Caco-2 (cell line): Measurements from ENCODE around the gene ZFHX3. TPM values are rescaled to one million over a fixed set of nuclear protein-coding genes. Genes with fewer than 3 reads are reported as not detected.

Experiments used
- BruUV-seq: library from RNA; stranded (reverse); fragments of 400-500 nt; replicated peaks from 2 replicates; lab custom pipeline; 2021; lab: Mats Ljungman, UMichigan
- CTCF ChIA-PET: fragments of 300-600 bp; sonication (Branson Sonifier 250); formaldehyde crosslinking; loops from one replicate; lab custom pipeline; 2022; ENCODE audit warnings: antibody characterized with exemption; lab: Charles Lee
- POLR2A ChIA-PET: fragments of 300-600 bp; sonication (Branson Sonifier 250); formaldehyde crosslinking; loops from one replicate; lab custom pipeline; 2022; ENCODE audit warnings: antibody characterized with exemption; lab: Charles Lee
- DNase-seq, 2 experiments: peaks; one replicate each; pipeline versions ENCODE4 v3.0.0 to v3.0.0-alpha.2; 2020 to 2022
- H3K27me3 ChIP-seq: replicated peaks from 2 replicates; pipeline ENCODE4 v1.6.0; 2011; ENCODE audit warnings: low read length; ENCODE audit not compliant: control insufficient read depth, insufficient read depth
- H3K36me3 ChIP-seq: 2 replicates; pipeline ENCODE4 v1.5.1; 2011; ENCODE audit warnings: low read length; ENCODE audit not compliant: control insufficient read depth, insufficient read depth
- H3K4me1 ChIP-seq: fragments of 250-450 bp; sonication (Bioruptor Pico); 2 replicates; pipeline ENCODE4 v1.5.1; 2020; ENCODE audit warnings: mild to moderate bottlenecking
- H3K4me3 ChIP-seq: 2 replicates; pipeline ENCODE4 v1.5.1; 2011; ENCODE audit warnings: low read depth, mild to moderate bottlenecking, control low read depth, low read length
- H3K9me3 ChIP-seq: fragments of 250-450 bp; sonication (Bioruptor Pico); 2 replicates; pipeline ENCODE4 v1.5.1; 2020; ENCODE audit warnings: mild to moderate bottlenecking, moderate library complexity
- H3K27ac Mint-ChIP-seq: one replicate; pipeline ENCODE4 v1.8.0; 2022; ENCODE audit warnings: mixed read lengths; ENCODE audit not compliant: unreplicated experiment
- H3K27me3 Mint-ChIP-seq: one replicate; pipeline ENCODE4 v1.8.0; 2022; ENCODE audit warnings: mixed read lengths; ENCODE audit not compliant: insufficient read depth, unreplicated experiment
- H3K36me3 Mint-ChIP-seq: one replicate; pipeline ENCODE4 v1.8.0; 2022; ENCODE audit warnings: mild to moderate bottlenecking, mixed read lengths; ENCODE audit not compliant: insufficient read depth, unreplicated experiment
- H3K4me1 Mint-ChIP-seq: one replicate; pipeline ENCODE4 v1.8.0; 2022; ENCODE audit warnings: low read depth, mixed read lengths; ENCODE audit not compliant: unreplicated experiment
- H3K4me3 Mint-ChIP-seq: one replicate; pipeline ENCODE4 v1.8.0; 2022; ENCODE audit warnings: mild to moderate bottlenecking, moderate library complexity, mixed read lengths; ENCODE audit not compliant: unreplicated experiment
- H3K9me3 Mint-ChIP-seq: one replicate; pipeline ENCODE4 v1.8.0; 2022; ENCODE audit warnings: mixed read lengths; ENCODE audit not compliant: unreplicated experiment
- intact Hi-C: fragments of 100-400 bp; cut with micrococcal nuclease; formaldehyde crosslinking; loops from one replicate; pipeline ENCODE4 v1.10.0; 2022; ENCODE audit not compliant: unreplicated experiment
- total RNA-seq: library from RNA; stranded (reverse); gene quantifications from 2 replicates; pipeline ENCODE4 v1.2.3, GENCODE V29; 2022
- TF ChIP-seq, protein P1 (sequence below), 2 experiments: fragments of 200-600 bp in 1 of 2; IDR thresholded peaks; 1 replicate in 1 of 2; 2 replicates in 1 of 2; pipeline versions ENCODE4 v1.5.1 to v1.8.0; 2011 to 2022; ENCODE audit warnings: antibody characterized with exemption in 1 of 2, control low read depth in 1 of 2, inconsistent platforms in 1 of 2, low read depth in 1 of 2, low read length in 1 of 2, mild to moderate bottlenecking in 1 of 2, moderate library complexity in 1 of 2; ENCODE audit not compliant: insufficient read depth in 1 of 2, severe bottlenecking in 1 of 2, unreplicated experiment in 1 of 2

Gene ZFHX3
- total RNA-seq, 1 experiment from 2014 or later: 39.9 TPM

DNA sequence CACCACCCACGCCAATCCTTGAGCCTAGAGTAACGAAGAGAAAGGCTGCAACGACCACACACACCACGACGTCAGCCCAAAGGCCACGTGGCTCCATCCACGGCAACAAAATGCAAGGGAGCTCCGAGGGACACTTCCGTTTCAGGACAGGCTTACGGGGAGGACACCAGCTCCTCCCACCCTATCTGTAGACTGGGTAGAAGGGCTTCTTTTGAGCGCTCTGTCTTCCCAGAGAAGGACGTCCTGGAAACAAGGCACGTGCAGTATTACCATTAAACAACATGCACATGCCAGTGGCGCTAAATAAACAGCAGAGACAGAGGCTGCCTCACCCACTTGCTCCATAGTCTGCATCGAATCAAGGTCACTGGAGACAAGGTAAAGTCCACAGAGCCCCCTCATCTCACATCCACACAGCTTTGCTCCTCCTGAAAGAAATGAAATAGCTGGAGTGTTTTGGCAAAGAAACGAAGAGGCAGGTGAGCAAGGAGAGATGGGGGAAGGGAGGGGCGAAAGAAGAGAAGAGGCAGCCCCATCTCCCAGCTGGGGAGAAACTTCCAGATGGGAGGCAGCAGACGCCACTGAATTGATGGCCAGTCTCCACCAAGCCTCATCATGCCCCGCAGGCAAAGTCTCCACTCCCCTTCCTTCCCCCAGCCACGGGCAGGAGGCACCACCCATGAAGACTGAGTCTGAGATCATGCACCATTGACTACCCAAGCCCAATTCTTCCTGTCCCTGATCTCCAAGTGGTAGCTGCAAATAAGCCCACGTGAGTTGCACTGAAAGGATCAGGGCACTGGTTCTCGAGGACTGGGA lies 24.0 kb downstream of the ZFHX3 start:
- no TSS peak for BruUV-seq
- Histone ChIP-seq H3K4me3 (no peak overlapping the region), H3K36me3 (no peaks in the 10 kb centered on the region), H3K9me3 (no peaks in the 10 kb centered on the region), H3K27me3 (no peaks in the 10 kb centered on the region), H3K4me1 (peaks cover 43% of the 10 kb centered on the region)
- no peaks in the 10 kb centered on the region for H3K27me3 Mint-ChIP-seq
- intact Hi-C loops: no loop called here
- H3K4me3 Mint-ChIP-seq: no peak overlapping the region
- TF ChIP-seq, protein P1, sequence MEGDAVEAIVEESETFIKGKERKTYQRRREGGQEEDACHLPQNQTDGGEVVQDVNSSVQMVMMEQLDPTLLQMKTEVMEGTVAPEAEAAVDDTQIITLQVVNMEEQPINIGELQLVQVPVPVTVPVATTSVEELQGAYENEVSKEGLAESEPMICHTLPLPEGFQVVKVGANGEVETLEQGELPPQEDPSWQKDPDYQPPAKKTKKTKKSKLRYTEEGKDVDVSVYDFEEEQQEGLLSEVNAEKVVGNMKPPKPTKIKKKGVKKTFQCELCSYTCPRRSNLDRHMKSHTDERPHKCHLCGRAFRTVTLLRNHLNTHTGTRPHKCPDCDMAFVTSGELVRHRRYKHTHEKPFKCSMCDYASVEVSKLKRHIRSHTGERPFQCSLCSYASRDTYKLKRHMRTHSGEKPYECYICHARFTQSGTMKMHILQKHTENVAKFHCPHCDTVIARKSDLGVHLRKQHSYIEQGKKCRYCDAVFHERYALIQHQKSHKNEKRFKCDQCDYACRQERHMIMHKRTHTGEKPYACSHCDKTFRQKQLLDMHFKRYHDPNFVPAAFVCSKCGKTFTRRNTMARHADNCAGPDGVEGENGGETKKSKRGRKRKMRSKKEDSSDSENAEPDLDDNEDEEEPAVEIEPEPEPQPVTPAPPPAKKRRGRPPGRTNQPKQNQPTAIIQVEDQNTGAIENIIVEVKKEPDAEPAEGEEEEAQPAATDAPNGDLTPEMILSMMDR (IDR thresholded peaks at IDR 0.05; ENCODE audit: insufficient read depth in 1 of 2, low read depth in 1 of 2, low read length in 1 of 2, severe bottlenecking in 1 of 2, unreplicated experiment in 1 of 2): no peak
- H3K27ac Mint-ChIP-seq: peak overlapping the region; percentile 56
- H3K36me3 Mint-ChIP-seq: peaks cover 25% of the 10 kb centered on the region
- H3K4me1 Mint-ChIP-seq: peaks cover 46% of the 10 kb centered on the region
- ChIA-PET POLR2A (no interaction called here), CTCF (no interaction called here)
- H3K9me3 Mint-ChIP-seq: no peaks in the 10 kb centered on the region
- DNase-seq: no peak

DNA sequence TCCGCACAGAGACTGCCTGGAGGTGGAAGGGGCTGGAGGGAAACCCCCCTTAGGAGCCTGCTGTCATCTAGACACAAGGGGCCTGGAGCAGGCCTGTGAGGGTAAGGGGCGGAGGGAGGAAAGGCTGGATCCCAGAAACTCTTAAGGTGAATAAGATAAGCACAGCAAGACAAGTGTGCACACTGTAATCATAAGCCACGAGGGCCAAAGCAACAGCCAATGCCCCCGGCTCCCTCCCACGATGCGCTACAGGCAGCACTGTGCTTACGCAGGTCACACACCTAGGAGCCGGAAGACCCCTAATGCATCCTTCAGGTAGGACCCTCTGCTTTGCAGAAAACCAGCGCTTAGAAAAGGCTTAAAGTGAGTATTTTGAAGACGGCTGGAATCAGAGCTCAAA lies 24.6 kb downstream of the ZFHX3 start:
- POLR2A ChIA-PET: no interaction called here
- H3K36me3 ChIP-seq: no peaks in the 10 kb centered on the region
- CTCF ChIA-PET: no interaction called here
- TF ChIP-seq, protein P1 (IDR thresholded peaks at IDR 0.05; ENCODE audit: insufficient read depth in 1 of 2, low read depth in 1 of 2, low read length in 1 of 2, severe bottlenecking in 1 of 2, unreplicated experiment in 1 of 2): no peak
- DNase-seq: no peak
- intact Hi-C loops: no loop called here
- Mint-ChIP-seq H3K27ac (no peak overlapping the region), H3K4me1 (peaks cover 40% of the 10 kb centered on the region), H3K4me3 (no peak overlapping the region), H3K9me3 (no peaks in the 10 kb centered on the region), H3K36me3 (peaks cover 24% of the 10 kb centered on the region), H3K27me3 (no peaks in the 10 kb centered on the region)
- H3K4me1 ChIP-seq: peaks cover 37% of the 10 kb centered on the region
- H3K4me3 ChIP-seq: no peak overlapping the region
- no peaks in the 10 kb centered on the region for H3K27me3 ChIP-seq
- no TSS peak for BruUV-seq
- no peaks in the 10 kb centered on the region for H3K9me3 ChIP-seq

DNA sequence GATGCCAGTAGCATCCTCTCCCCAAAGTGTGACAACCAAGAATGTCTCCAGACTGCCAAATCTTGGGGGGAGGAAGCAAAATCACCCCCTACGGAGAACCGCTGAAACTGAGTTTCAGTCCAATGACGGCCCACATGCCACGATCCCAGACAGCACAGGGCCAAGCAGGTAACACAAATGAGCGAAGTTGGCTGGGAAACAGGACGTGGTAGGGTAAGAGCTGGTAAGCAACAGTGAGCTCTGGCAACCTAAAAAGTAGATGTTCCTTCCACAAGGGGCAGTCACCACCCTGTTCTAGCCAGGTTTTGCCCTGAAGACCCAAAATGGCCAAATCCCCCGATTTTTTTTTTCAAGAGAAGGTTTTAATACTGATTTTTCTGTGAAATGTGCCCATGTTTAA lies 25.4 kb downstream of the ZFHX3 start:
- Mint-ChIP-seq H3K9me3 (no peaks in the 10 kb centered on the region), H3K27ac (peak overlapping the region; percentile 75), H3K36me3 (peaks cover 25% of the 10 kb centered on the region), H3K4me3 (no peak overlapping the region), H3K27me3 (no peaks in the 10 kb centered on the region), H3K4me1 (peaks cover 34% of the 10 kb centered on the region)
- CTCF ChIA-PET: no interaction called here
- BruUV-seq: no TSS peak
- no peak overlapping the region for H3K4me3 ChIP-seq
- TF ChIP-seq, protein P1 (IDR thresholded peaks at IDR 0.05; ENCODE audit: insufficient read depth in 1 of 2, low read depth in 1 of 2, low read length in 1 of 2, severe bottlenecking in 1 of 2, unreplicated experiment in 1 of 2): no peak
- H3K27me3 ChIP-seq: no peaks in the 10 kb centered on the region
- peaks cover 30% of the 10 kb centered on the region for H3K4me1 ChIP-seq
- no peak for DNase-seq
- H3K9me3 ChIP-seq: no peaks in the 10 kb centered on the region
- intact Hi-C loops: no loop called here
- no peaks in the 10 kb centered on the region for H3K36me3 ChIP-seq
- POLR2A ChIA-PET: no interaction called here
